ENCODE measurements around the gene SMIM35.

DNA sequence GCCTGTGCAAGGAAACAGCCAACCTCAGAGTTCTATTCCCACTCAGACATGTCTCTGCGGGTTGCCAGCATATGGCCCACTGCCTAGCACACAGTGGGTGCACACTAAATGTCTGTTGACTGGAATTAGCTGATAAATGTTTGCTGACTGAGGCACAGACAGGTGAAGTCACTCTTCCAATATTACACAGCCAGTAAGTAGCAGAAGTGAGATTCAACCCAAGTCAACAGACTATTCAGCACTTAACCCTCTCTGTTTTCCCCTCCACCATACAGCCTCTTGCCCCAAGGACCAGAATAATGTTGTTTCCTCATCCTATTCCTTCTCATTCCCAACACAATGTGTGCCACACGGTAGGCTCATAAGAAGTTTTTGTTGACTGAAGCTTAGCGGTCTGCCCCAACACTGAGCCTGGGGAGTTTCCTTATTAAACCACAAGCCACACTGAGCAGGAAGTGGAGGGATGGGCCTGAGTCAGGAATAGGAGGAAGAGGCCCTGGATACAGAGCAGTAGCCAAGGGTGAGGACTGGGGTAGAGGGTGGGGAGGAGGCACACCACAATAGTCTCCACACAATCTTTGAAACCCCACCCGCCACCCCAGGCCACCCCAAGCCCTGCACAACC lies 116.3 kb downstream of the SMIM35 start:
- TF ChIP-seq POLR2A (IDR thresholded peaks at IDR 0.05; ENCODE audit: low read length), result no peak
- TF ChIP-seq GATA1 (IDR thresholded peaks at IDR 0.05; ENCODE audit: low read depth, low read length), result no peak

Measured in erythroblast (primary cell).